Astrocyte of the cerebellum (primary cell): ENCODE data around the gene YIF1A.

ENCODE experiments used
- DNase-seq: peaks from one replicate; pipeline ENCODE4 v3.0.0-alpha.2; 2011; ENCODE audit warnings: low read depth
- H3K4me3 ChIP-seq: 2 replicates; pipeline ENCODE4 v1.5.1; 2011; ENCODE audit warnings: mild to moderate bottlenecking, low read depth, low read length, moderate library complexity
- in situ Hi-C: cut with HindIII; loops from 2 replicates; pipeline ENCODE4 v1.10.0; 2017; ENCODE audit warnings: low sequenced_read_pairs
- TF ChIP-seq, protein P1 (sequence below): IDR thresholded peaks from 2 replicates; pipeline ENCODE4 v1.5.1; 2012; ENCODE audit warnings: low read length, low read depth, moderate library complexity, mild to moderate bottlenecking; ENCODE audit errors: missing control alignments

Gene YIF1A

DNA sequence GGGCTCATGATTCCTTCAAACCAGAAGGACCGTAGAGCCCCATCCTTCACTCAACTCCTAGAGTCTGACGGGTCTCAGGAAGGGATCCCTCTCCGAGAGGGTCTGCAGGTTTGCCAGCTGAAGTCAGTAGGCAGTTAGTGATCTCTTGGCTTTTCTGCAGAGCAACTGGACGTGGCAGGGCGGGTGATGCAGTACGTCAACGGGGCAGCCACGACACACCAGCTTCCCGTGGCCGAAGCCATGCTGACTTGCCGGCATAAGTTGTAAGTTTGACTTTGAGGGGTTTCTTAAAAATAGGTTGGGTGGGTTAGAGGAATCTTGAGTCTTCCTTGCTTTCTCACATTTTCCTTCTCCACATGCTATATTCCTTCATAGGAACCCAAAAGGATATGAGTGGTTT, 53.8 kb downstream of the YIF1A start:
- TF ChIP-seq, protein P1, sequence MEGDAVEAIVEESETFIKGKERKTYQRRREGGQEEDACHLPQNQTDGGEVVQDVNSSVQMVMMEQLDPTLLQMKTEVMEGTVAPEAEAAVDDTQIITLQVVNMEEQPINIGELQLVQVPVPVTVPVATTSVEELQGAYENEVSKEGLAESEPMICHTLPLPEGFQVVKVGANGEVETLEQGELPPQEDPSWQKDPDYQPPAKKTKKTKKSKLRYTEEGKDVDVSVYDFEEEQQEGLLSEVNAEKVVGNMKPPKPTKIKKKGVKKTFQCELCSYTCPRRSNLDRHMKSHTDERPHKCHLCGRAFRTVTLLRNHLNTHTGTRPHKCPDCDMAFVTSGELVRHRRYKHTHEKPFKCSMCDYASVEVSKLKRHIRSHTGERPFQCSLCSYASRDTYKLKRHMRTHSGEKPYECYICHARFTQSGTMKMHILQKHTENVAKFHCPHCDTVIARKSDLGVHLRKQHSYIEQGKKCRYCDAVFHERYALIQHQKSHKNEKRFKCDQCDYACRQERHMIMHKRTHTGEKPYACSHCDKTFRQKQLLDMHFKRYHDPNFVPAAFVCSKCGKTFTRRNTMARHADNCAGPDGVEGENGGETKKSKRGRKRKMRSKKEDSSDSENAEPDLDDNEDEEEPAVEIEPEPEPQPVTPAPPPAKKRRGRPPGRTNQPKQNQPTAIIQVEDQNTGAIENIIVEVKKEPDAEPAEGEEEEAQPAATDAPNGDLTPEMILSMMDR: no peak
- DNase-seq: no peak
- in situ Hi-C loops: no loop called here
- H3K4me3 ChIP-seq: no peak overlapping the region
